ENCODE results near the gene UBAC2.

- TF ChIP-seq POLR2AphosphoS5 (IDR thresholded peaks at IDR 0.05; ENCODE audit: low read depth, low read length) (no peak), POLR2A (IDR thresholded peaks at IDR 0.05; ENCODE audit: low read depth, low read length) (no peak), SPI1 (IDR thresholded peaks at IDR 0.05; ENCODE audit: low read depth, low read length) (no peak)
These were observed 89.2 kb downstream of the UBAC2 start for GRCh38 chr13:99289674-99290337.
